ENCODE results near the gene PHF13. TPM values are rescaled to one million over a fixed set of nuclear protein-coding genes. Genes with fewer than 3 reads are reported as not detected.

PHF13 gene
- total and polyA plus RNA-seq, 2 of the 4 experiments (the other 2 are of a cell fraction) = 7.3 to 9.8 TPM

GRCh38 chr1:6627031-6627430 is 13.5 kb downstream of the PHF13 start:
- in situ Hi-C loops (cut with MboI; ENCODE audit: low sequenced_read_pairs) = no loop called here
- Histone ChIP-seq H4K8ac (ENCODE audit: low read depth in 2 of 2, low read length in 2 of 2) (no peak overlapping the region), H4K20me1 (ENCODE audit: insufficient read depth, low read length) (peaks cover 39% of the 10 kb centered on the region), H3K27ac (ENCODE audit: insufficient read depth, low read length) (no peak overlapping the region), H3K4ac (ENCODE audit: low read depth, low read length) (no peak overlapping the region), H2BK20ac (ENCODE audit: low read depth, low read length) (no peak overlapping the region), H3K23ac (ENCODE audit: low read depth, low read length) (peak overlapping the region; percentile 16; the same call in 1 of the 2 replicates), H2AK9ac (replicated peaks; ENCODE audit: low read depth, low read length, poor library complexity) (no peak overlapping the region), H2BK120ac (ENCODE audit: low read depth, low read length) (no peak overlapping the region), H3K56ac (ENCODE audit: extremely low read depth, insufficient read depth, low read length) (no peak overlapping the region), H3K79me1 (ENCODE audit: low read depth in 1 of 2, low read length in 2 of 2) (peaks cover 27 to 72% of the 10 kb centered on the region in 2 experiments), H3K9ac (ENCODE audit: low read depth, low read length) (no peak overlapping the region), H3K4me3 (ENCODE audit: insufficient read depth, low read depth, low read length) (no peak overlapping the region), H2BK5ac (ENCODE audit: low read depth, low read length, poor library complexity, severe bottlenecking) (no peak overlapping the region), H2AK5ac (ENCODE audit: low read depth, low read length) (no peak overlapping the region), H3K18ac (ENCODE audit: low read depth, low read length) (no peak overlapping the region), H3K9me3 (ENCODE audit: control insufficient read depth, insufficient read depth, low read length) (no peaks in the 10 kb centered on the region), H2AFZ (replicated peaks; ENCODE audit: low read length, poor library complexity) (no peak overlapping the region), H3K36me3 (ENCODE audit: control insufficient read depth, insufficient read depth, low read length) (peaks cover 46% of the 10 kb centered on the region), H4K5ac (ENCODE audit: low read depth, low read length) (no peak overlapping the region), H4K91ac (ENCODE audit: insufficient read depth, low read depth, low read length) (no peak overlapping the region), H3K4me2 (ENCODE audit: low read depth, low read length) (no peak overlapping the region), H3K9me1 (ENCODE audit: insufficient read depth, low read length) (peaks cover 4% of the 10 kb centered on the region; the same call in 1 of the 2 replicates), H2BK15ac (ENCODE audit: low read depth, low read length) (no peak overlapping the region), H3K27me3 (ENCODE audit: control insufficient read depth, insufficient read depth, low read length) (no peaks in the 10 kb centered on the region), H3K14ac (replicated peaks; ENCODE audit: low read depth, low read length) (no peak overlapping the region), H3K4me1 (ENCODE audit: control insufficient read depth, insufficient read depth, low read length) (peaks cover 6% of the 10 kb centered on the region)
- no TSS peak for BruUV-seq (replicated peaks)
- dilution Hi-C loops (cut with HindIII; ENCODE audit: low sequenced_read_pairs, unreplicated experiment) = no loop called here
- ATAC-seq (ENCODE audit: low read depth) (no peak), DNase-seq (no peak)
- intact Hi-C loops (cut with micrococcal nuclease) = no loop called here
- ChIA-PET CTCF (no interaction called here), POLR2A (ENCODE audit: unreplicated experiment) (no interaction called here)
- TF ChIP-seq NFE2L2 (IDR thresholded peaks at IDR 0.05; ENCODE audit: low read depth, low read length) = no peak
- TF ChIP-seq RCOR1 (IDR thresholded peaks at IDR 0.05; ENCODE audit: insufficient replicate concordance, low read length) = no peak
- TF ChIP-seq MXI1 (IDR thresholded peaks at IDR 0.05; ENCODE audit: borderline replicate concordance, low read depth, low read length) = no peak
- TF ChIP-seq RFX5 (IDR thresholded peaks at IDR 0.05; ENCODE audit: low read depth, low read length) = no peak
- no peak for TF ChIP-seq SMC3 (IDR thresholded peaks at IDR 0.05; ENCODE audit: low read depth, low read length)
- TF ChIP-seq FOS (IDR thresholded peaks at IDR 0.05; ENCODE audit: low read depth, low read length) = no peak
- TF ChIP-seq CEBPB (IDR thresholded peaks at IDR 0.05; ENCODE audit: low read depth, low read length) = no peak
- no peak for TF ChIP-seq CHD1 (IDR thresholded peaks at IDR 0.05; ENCODE audit: low read depth, low read length)
- WGBS, 2 experiments (ENCODE audit: extremely low coverage in 2 of 2, insufficient read length in 1 of 2) = 100% methylated on average over 3 of the region's 9 CpGs; no CpG with 5 or more reads in 1 of the 2 experiments
